ENCODE measurements around the gene FAM174C.

Gene FAM174C

DNA sequence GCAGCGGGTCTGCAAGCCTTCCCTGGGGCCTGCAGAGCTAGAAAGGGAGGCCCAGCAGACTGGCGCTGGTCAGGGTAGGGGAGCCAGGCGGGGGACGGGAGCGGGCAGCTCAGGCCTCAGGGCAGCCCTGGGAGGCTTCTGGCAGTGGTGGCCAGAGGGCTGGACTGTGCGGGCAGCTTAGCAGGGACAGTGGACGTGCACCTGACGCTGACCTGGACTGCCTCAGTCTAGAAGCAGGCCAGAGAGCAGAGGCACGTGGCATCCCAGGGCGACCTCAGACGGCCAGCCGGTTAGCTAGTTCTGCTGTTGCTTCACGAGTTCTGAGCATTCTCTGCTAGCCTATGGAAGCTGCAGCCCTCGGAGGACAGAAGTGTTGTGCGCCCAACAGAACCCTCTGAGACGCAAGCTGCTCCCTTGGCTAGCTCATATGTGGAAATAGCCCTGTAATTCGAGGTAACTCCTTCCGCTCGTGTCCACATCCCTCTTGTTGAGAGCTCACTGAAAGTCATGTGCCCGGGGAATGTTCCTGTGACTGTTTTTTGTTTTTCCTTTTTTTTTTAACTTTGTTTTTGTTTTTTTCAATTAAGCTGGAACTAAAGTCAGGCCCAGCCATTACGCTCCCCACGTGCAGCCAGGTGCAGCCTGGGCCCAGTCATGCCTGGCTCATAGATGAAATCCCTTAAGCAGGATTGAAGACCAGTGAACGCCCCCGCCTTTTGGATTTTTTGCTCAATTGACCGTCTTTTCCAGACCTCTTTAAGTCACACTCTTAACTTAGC lies 1.9 kb upstream of the FAM174C start:
- DNase-seq (ENCODE audit: low spot score): no peak

DNA sequence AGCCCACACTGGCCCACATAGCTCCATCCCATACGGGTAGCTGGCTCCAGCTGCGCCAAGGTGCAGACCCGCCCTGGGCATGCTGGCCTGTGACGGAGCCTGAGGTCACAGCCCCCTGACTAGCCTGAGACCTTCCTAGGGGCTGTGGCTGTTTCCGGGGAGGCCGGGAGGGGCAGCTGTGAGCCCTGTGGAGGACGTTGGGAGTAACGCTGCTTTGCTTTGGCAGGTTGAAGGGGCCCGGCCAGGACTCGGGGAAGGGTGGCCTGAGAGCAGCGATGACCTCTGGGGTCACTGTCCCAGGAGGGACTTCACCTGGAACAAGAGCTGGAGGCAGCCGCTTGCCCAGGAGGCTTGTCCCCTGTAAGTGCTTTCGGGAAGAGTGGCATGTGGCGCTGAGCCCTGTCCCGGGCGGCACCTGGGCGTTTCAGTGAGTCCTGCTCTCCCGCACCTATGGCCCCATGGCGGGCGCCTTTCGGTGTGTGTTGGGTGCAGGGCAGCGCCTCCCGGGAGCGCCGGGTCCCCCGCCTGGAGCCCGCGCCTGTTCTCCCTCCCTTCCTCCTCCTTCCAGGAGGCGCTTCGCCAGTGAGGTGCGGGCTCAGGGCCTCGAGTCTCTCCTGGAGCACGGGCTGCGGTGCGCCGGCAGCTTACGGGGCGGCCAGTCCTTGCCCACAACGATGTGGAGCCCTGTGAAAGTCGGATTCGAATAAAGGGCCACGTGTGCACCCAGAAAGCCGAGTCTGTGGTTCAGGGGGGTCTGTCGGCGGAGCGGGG lies 1.1 kb upstream of the FAM174C start:
- no peak for DNase-seq (ENCODE audit: low spot score)

DNA sequence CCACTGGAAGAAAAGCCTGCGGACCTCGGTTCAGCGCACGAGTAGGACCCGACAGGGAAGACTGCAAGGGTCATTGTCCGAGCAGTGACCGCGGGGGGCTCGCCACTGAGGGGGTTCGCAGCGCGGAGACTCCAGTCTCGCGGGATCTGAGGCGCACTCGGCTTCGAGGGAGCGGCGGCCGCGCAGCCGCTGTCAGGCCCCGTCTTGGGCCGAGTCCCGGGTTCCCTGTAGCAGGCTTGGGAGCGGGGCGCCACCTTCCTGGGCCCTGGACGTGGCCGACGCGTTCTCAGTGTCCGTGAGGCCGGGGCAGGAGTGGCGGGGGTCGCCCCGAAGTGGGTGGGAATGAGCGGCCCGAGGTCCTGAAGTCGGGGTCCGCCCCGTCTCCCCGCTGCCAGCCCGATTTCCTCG lies 474 bp upstream of the FAM174C start:
- DNase-seq (ENCODE audit: low spot score): peak; percentile 23

DNA sequence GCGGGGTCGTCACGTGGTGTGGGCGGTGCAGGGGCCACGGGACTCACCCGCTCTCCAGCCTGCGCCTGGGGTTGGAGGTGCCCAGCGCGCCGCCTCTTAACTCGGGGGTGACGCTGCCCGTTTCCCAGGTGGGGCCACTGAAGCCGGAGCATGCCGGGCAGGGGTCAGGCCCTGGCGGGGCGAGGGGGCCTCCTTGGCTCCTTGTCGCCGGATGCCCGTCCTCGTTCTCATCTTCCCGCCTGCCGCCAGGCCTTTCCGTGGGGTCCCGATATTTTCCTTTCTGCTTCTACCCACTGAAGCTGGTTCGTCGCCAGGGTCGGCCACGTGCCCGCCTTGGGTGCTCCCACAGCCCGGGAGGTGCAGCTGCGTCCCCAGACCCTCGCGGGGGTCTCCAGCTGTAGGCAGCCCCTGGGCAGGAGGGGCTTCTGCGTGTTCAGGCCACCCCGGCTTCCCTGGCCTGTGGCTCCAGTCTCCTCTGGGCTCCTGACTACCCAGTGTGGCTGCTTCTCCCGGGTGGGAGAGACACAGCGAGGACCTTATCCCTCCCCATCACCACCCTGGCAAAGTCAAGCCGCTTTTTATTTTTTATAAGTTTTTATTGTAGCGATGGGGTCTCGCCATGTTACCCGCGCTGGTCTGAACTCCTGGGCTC lies 772 bp downstream of the FAM174C start:
- DNase-seq (ENCODE audit: low spot score): peak; percentile 22

DNA sequence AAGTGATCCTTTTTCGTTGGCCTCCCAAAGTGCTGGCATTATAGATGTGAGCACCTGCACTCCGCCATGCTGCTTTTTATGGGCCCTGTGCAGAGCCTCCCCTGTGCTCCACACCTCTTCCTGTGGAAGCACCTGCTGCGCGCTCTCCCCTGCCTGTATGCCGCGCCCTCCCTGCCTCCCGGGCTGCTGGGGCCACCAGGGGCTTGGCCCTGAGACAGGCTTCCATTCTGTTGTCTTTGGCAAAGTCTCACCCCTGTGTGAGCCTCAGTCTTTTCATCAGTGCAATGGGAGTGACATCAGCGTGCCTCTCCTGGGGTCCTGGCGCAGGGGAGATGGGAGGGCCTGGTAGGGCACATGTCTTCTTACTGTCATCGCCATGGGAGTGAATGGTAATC lies 1.3 kb downstream of the FAM174C start:
- DNase-seq (ENCODE audit: low spot score): no peak

DNA sequence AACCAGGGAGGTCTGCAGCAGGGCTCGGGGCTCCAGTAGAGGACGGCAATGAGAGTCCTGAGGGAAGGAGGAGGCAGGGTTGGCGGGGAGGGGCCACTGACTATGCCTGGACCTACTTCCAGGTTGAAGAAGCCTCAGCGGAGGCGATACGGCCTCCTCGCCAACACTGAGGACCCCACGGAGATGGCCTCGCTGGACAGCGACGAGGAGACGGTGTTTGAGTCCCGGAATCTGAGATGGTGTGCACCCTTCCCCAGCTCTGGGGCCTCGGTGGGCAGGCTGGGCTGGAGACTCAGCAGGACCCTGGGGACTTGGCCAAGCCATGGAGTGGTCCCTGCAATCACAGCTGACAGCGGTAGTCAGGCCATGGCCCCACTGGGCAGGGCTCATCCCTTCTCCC lies 1.7 kb downstream of the FAM174C start:
- DNase-seq (ENCODE audit: low spot score): no peak

DNA sequence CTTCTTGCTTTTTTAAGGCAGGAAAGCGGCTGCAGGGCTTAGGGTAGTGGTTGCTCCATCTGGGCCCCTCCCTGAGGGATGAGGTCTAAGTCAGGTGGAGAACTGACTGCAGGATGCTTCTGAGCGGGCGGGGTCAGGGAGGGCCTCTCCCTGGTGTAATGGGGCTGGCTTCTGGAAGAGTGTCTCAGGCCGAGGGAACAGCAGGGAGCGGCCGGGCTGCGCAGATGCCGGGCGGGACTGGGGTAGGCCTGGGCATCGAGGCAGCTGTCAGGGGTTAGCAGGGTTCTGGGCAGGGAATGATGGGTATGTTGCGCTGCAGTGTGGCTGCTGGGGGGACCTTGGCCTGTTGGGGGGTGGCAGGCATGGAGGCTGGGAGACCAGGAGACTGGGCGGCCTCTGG lies 2.7 kb downstream of the FAM174C start:
- no peak for DNase-seq (ENCODE audit: low spot score)

DNA sequence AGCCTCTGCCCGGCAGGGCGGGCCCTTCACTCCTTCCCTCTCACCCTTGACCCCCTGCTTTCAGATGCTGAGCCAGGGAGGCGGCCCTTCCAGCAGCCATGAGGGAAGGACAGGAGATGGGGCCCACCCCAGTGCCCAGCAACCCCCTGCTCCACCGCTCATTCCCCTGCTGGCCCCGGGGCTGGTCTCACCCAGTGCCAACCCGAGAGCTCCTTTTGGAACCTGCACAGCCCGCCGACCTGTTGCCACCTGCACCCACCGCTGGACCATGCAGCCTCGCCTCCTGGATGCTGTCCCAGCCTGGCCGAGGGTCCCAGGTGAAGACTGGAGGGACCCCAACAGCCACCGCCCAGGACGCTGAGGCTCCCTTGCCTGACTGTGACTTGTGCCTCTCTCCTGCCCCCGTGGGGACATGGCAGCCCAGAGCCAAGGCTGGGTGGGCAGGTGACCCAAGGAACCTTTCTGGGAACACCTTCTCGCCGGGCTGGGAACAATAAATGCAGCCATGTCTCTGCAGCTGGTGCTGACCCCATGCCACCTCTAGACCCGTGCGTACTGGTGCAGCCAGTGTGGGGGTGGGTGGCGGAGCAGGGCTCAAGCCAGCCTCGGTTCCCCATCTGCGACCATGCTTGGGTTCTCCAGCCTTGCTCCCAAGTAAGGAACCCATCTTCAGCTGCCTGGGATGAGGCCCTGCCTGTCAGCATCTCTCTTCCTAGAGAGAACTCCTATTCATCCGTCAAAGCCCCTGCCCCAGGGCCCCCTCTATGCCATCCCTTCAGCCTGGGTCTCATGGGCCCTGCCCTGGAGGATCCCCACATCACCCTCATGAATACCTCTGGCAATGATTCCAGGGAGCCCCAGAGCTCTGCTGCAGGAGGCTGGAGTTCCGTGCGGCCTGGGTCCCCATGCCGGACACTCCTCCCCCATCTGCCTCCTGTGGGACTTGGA lies 3.7 kb downstream of the FAM174C start:
- DNase-seq (ENCODE audit: low spot score): no peak

DNA sequence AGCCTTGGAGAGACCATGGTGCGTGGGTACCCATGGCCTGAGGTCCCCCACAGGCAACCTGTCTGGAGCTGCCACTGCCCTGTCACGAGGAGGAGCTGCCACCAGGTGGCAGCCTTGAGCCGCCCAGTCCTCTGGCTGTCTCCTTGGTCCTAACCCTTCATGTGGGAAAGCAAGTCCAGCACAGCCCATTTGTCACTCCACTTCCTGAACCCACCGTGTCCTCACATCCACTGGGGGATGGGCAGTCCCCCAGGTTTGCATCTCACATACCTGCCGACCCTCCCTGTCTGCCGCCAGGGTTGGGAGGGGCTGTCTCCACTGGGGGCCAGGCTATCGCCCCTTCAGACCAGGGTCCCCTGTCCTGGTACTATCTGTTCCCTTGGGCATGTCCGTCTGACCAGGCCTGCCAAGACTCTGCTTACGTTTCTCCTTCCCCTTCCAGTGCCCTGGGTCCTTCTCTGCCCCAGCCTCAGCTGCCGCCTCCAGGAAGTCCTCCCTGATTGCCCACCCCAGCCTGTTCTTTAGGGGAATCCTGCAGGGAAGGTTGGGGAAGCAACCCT lies 4.5 kb downstream of the FAM174C start:
- peak; percentile 88 for DNase-seq (ENCODE audit: low spot score)

DNA sequence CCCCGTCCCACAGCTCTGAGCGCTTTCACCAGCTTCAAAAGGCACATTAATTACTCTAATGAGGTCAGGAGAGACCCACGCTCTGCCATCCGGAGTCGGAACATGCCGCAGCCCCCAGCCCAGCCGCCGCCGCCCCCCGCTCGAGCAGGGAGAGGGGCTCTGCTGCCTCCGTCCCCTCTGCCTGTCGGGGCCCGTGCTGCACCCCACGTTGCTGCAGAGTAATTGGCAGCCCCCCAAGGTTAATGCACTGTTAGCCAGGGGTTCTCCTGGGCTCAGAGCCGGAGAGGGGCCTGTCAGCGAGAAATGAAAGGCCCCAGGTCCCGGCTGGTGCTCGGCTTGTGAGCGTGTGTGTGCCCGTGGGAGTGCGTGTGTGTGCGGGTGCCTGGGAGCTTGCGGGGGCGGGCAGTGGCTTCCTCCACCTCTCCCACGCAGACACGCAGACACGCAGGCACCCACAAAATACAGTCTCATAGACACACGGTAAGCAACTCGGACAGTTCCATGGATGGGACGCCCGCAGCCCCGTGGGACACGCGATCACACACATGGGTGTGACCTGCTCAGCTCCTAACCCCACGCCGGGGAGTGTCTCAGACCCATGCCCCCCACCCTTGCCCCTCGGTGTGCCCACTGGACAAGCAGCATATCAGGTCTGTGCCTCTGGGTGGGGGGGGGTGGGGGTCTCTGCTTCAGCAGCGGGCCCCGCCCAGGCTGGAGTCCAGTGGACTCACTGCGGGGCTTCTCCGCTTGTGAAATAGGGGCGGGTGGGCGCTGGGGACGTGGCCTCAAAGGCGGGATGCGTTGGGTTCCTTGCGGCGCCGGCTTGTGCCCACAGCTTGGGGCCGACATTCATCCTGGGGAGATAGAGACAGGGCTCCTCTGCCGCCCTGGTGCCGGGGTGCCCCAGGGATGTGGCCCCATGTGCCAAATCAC lies 5.6 kb downstream of the FAM174C start:
- DNase-seq (ENCODE audit: low spot score): no peak

DNA sequence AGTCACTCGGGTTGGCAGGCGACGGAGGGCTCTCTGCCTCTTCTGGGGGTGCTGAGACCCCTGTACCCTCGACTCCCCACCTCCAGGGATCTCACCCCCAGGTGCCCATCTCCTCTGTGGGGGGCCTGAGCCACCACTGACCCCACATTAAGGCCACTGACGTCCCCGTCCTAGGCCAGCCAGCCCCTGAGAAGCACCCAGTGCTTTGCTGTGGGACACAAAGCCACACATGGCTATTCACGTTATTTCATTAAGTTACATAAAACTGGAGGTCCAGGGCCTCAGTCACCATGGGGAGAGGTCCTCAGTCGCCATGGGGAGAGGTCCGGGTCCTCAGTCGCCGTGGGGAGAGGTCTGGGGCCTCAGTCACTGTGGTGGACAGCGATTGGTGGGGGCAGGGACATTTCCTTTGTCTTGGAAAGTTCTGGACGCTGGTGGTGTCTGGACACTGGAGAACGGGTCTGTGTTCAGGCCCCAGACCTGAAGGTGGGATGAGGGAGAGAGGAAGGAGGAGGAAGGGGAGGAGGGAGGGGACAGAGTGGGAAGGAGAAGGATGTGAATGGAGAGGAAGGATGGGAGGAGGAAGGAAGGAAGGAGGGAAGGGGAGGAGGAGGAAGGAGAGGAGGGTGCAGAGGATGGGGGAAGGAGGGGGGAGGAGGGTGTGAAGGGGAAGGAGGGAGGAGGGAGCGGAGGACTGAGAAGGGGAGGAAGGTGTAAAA lies 6.4 kb downstream of the FAM174C start:
- no peak for DNase-seq (ENCODE audit: low spot score)

DNA sequence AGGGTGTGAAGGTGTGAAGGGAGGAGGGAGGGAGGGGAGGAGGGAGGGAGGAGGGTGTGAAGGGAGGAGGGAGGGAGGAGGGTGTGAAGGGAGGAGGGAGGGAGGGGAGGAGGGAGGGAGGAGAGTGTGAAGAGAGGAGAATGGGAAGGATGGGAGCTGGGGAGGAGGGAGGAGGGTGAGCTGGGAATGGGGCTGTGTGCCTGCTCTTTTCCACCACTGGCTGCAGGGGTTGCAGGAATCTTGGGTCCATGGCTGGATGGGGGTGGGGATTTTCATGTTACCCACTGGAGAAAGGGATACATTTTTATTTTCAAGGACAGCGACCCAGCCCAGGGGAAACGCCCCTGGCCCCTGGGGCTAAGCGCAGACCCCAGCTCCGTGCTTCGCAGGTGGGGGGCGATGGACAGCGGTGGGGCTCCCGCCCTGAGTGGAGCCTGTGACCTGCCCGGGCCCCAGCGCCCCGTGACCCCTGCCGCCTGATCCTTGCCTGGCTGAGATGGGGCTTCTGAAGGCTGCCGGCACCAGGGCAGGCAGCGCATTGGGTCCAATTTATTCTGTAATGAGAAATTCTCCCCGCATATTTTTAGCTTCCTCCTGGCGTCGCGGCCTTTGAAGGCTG lies 7.4 kb downstream of the FAM174C start:
- no peak for DNase-seq (ENCODE audit: low spot score)

DNA sequence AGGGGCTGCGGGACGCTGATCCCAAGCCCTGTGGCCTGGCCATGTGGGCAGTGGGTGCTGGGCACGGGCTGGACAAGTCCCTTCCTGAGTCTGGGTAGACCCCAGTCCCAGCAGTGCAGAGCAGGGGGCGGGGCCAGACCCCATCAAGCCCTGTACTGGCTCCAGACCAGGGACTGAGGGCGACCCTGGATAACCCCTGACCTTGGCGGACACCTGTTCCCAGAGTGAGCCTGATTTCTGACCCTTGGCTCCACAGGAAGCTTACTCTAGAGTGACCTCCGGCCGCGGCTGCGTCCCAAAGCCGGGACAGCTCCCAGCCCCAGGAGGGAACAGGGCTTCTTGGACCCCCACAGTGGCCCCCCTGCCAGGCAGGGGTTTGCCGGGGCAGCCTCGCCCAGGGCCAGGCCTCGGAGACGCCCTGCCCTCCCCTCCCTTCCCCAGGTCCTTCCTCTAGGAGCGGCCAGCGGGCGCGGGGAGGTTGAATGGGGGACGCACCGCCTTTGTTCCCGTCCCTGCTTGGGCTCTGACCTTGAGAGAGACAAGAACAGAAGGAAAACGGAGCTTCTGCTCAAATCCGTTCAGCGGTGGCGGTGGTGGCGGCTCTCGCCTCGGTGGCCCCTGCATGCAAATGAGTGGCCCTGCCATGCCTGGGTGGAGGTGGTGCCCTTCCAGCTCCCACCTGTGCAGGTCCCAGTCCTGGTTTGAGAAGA lies 8.0 kb downstream of the FAM174C start:
- no peak for DNase-seq (ENCODE audit: low spot score)

DNA sequence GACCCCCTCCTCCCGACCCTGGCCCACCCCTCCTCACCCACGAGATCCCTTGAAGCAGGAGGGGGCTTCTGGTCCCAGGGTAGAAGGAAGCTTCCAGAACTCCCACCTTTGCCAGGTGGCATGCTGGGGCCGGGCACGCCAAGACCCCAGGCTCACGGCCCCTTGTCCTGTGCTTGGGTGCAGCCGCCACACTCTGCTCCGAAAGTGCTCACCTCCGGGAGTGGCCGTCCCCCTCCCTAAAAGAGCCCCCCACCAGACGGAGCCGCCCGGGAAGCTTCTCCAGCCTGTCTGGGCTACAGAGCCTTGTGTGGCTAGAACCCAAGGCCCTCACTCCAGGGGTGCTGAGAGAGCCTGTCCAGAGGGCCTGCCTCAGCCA lies 8.6 kb downstream of the FAM174C start:
- no peak for DNase-seq (ENCODE audit: low spot score)

DNA sequence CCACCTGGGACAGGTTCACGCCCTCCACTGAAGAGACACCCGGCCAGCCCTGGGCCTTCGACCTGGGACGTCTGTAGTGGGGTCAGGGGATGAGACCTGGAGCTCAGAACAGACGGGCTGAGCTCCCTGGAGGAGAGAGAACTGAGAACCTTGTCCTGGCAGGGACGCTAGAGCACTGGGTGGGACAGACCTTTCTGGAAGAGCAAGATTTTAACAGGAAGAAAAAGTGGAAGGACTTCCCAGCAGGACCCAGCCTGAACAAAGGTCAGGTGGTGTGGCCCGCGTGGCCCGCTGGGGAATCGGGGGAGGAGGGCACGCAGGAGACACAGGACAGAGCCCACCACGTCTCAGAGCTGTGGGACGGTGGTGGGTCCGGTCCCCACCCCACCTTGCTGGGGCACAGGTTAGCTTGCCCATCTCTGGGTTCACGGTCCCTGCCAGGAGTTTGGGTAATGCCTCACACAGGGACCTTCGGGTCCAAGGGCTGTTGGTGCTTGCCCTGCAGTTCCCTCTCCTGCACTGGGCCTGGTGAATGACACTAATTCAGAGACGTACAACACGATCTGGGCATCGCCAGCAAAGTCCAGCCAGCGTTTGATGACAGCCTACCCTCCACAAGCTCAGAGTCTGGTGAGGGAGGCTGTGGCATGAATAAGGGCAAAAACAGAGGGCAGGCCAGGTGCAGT lies 9.1 kb downstream of the FAM174C start:
- no peak for DNase-seq (ENCODE audit: low spot score)

DNA sequence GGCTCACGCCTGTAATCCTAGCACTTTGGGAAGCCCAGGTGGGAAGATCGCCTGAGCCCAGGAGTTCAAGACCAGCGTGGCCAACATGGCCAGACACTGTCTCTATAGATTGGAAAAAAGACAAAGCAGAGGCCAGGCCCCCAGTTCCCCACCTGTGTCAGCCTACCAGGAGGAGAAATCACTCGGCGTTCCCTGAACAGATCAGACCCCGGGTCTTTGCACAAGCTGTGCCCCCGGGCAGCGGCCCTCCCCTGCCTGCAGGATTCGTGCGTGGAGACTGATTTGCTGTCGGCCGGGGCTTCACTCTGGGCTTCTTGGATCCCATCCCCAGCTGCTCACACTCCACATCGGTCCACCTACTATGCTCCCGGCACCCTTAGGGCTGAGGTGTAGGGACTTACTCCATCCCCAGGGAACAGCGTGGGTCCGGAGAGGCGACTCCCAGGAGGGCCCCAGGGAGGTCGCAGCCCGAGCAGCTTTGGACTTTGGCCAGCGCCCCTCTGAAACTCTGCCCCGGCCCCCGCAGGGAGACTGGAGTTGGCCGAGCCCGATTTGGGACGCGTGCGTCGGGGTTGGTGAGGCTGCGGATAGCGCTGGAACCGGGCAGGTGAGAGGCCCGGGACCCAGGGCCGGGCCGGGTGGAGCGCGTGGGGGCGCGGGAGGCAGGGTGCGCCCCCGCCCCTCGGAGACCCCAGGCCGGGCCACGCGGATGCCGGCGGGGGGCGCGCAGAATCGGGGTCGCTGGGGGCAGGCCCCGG lies 9.8 kb downstream of the FAM174C start:
- DNase-seq (ENCODE audit: low spot score): no peak

DNA sequence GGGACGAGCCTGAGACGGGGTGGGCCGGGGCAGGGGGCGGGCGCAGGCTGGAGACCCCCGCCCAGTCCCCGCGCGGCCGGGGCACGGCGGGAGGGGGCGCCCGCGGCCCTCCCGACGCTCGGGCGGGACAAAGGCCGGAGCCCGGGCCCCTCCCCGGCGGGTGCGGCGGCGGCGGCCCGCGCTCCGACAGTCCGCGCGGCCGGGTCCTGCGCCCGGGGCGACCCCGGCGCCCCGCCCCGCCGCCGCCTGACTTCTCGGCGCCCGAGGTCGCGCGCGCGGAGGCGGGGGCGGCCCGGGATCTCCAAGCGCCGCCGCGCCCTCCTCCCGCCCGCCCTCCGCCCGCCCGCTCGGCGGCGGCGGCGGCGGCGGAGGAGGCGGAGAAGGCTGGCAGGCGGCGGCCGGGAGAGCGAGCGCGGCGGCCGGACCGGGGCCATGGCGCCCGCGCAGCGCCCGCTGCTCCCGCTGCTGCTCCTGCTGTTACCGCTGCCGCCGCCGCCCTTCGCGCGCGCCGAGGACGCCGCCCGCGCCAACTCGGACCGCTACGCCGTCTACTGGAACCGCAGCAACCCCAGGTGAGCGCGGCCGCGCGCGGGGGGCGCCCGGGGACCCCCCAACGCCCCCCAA lies 10.5 kb downstream of the FAM174C start, which contains the start of gene EFNA2:
Gene EFNA2 (plus strand): TSS at position 137 of the 624 bp plus-strand sequence. CDS start 296 bp downstream, at position 433.
- no peak for DNase-seq (ENCODE audit: low spot score)

Data from pons (tissue), 1 donor.